ENCODE data around the gene USP47.

The USP47 gene

DNA sequence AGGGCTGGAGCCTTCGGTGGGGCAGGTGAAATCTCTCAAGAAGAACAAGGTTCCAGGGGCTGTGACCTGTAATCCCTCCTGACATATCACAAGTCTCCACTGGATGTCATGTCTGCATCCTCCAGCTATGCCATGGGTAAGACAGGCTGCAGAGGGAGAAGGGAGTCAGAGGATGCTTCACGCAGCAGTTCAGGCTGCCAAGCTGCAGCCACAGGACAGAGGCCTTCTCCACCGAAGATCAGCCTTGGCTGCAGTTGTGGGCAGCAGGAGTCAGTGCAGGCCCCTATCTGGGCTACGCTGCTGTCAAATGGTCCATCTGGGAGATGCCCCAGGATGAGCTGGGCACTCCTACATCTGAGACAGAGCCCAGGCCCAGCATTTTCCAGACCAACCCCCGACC lies 141.7 kb downstream of the USP47 start:
- no peak for DNase-seq

DNA sequence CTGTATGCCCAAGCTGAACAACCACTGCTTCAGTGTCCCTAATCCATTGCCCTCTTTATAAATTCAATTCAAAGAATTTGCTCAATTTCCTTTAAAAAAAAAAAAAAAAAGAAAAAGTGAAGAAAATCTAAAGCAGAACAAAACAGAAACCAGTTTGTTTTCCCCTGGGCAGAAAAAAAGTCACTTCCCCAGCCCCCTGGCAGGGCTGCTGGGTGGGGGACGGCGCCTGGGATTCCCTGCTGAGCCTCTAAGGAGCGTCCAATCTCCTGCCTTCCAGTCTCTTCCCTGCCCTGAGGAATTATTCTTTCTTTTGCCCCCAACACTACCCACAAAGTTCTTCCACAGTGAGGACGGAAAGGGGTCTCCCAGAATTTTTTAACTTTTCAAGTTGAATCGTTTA lies 142.8 kb downstream of the USP47 start:
- no peak for DNase-seq

DNA sequence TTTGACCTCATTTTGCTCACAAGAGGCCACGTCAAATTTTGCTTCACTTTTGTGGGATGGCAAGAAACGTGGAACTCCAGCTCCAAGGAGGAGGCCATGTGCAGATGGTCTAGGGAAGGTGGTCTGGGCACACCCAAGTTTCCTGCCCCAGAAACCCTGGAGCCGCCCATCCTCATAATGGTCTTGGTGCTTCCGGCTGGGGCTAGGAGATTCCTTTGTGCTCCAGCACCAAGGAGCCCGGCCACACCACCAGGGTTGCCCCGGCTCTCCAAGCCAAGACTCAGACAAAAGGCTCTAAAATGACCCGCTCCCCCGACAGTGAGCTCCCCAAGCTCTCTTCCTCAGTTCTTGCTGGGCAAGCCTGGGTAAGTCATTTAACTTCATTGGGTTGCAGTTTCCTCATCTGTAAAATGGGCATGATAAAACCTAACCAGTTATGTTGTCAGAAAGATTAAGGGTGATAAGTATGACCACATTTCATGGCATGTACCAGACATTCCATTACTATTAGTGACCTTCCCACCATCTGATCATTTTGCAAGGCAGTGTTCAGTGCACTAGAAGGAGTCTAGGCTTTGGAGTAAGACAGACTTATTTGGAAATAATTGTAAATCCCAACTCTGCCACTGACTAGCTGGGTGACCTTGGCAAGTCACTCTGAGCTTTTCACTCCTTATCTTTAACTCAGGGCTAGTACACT lies 143.4 kb downstream of the USP47 start:
- DNase-seq = peak; percentile 7

DNA sequence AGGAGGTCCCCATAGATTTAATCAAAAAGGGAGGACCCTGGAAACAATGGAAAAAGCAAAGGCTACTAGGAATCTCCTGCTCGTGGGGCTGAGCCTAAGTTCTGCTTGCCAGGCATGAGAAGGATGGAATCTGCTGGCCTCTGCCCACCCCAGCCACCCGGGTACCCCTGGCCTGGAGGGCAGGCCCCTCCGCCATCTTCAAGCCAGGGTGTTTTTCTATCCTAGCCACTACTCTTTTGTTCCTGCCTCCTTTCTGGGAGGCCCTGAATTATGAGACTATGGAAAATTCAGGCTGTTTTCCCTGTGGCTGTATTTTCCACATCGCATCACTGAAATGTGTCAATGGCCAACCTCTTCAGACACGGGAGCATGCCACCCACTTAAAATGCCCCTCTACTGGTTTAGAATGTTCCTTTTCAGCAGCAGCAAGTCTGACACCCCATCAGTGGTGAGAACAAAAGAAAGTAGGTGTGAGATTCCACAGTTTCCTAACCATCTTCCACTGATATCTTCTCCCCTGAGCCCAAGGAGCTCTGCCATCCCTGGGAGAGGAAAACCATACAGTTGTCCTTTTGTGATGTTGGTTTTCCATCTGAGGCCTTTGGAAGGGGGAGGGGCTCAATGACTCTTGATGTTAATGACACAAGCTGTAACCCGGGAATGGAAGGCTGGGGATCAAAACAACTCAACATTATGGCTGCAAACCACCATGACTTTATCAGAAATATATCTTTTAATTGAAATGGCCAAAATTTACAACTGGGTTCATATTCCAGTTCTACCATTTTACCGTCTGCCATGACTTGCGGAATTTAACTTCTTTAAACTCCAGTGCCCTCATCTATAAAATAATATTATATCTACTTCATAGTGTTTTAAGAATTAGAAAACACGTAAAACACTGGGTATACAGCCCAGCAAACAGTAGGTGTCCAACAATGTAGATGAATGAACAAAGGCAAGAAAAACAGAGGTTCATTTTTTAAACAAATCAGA lies 144.5 kb downstream of the USP47 start:
- DNase-seq = no peak

DNA sequence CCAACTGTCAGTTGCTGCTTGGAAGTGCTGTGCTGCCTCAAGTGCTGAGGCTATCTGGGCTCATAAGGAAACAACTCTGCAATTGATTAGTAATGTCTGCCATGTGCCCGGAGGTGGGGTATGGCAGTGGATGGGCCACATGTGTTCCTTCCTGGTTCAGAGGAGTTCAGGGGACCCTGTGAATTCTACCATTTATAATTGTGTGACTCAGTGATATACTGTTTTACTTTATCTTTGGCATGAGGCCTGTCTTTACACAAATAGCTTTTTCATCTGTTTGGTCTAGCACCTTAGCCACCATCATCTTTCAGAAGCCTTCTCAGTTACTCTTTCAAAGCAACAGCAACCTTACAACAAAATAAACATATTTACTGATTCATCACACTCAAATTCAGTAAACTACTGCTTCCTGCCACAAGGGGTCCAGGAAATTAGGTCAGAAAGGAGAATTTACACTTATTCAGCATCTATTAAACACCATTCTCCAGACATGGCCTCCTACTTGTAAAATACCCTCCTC lies 145.8 kb downstream of the USP47 start:
- DNase-seq = no peak

DNA sequence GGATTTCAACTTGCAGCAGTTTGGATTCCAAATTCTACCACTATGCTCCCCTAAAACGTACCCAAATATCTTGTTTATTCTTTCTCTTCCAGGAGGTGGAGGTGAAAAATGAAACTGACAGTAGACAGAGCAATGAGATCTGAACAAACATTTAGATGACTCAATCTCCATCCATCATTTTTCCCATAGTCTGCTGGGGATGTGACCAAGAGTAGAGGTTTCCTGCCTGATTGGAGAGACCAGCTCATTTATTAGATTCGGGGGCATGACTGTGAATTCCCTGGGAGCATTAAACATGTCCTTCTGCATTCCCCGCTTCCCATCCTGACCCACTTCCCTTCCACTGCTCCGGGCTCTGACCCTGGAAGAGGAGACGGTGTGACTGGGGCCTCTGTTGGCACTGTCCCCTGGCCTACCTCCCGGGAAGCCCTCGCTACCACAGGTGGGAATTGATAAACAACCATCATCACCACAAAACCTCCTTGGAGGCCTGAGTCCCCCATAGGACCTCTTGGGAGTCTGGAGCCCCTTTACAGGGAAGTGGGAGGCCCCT lies 146.4 kb downstream of the USP47 start:
- DNase-seq = no peak

- DNase-seq = no peak
These were observed 147.0 kb downstream of the USP47 start for GRCh38 chr11:11988681-11989261.

- DNase-seq = no peak
These were observed 148.3 kb downstream of the USP47 start for GRCh38 chr11:11989774-11990744.

- DNase-seq = no peak
These were observed 150.8 kb downstream of the USP47 start for GRCh38 chr11:11992257-11993212.

GRCh38 chr11:11993839-11994238 lies 152.1 kb downstream of the USP47 start:
- DNase-seq = no peak

DNA sequence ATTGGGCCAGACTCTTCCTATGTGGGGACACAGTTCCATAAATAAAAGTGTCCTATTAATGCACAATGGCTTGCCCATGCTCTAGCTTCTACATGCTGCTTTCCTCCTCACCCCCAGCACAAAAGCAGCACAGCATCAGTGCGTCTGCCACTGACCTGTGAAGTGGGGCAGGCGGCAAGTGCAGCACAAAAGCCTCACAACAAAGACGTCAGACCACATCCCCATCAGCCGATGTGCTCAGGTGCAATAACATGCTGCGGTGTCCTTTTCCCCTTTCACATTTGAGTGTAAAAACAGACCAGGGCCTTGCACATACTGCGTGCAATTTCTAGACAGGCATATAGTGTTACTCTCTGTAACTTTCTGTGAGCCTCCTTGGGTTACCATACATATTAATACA lies 153.8 kb downstream of the USP47 start:
- DNase-seq = no peak

- no peak for DNase-seq
These were observed 154.7 kb downstream of the USP47 start for GRCh38 chr11:11996321-11997048.

GRCh38 chr11:11997049-11997322 lies 155.2 kb downstream of the USP47 start:
- no peak for DNase-seq

- peak; percentile 25 for DNase-seq
These were observed 156.5 kb downstream of the USP47 start for GRCh38 chr11:11998091-11998781.

DNA sequence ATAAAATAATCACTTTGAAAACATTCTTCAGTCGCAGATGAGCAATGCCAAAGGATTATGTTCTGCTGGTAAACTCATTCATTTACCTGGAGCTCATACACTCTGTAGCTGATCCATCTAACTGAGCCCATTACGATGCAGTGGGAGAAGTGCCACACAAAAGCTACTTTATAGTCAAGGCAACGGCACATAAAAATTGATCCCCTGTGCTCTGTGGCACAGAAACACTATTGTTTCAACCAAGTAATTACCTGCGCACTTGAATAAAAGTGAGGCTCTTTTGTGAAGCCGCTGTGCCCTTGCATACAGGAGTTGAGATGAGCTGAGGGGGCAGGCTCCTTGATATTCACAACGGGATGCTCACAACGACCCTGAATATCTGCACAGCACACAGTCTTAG lies 159.4 kb downstream of the USP47 start:
- DNase-seq = no peak

- DNase-seq = peak; percentile 62
These were observed 161.6 kb downstream of the USP47 start for GRCh38 chr11:12003336-12003735.

DNA sequence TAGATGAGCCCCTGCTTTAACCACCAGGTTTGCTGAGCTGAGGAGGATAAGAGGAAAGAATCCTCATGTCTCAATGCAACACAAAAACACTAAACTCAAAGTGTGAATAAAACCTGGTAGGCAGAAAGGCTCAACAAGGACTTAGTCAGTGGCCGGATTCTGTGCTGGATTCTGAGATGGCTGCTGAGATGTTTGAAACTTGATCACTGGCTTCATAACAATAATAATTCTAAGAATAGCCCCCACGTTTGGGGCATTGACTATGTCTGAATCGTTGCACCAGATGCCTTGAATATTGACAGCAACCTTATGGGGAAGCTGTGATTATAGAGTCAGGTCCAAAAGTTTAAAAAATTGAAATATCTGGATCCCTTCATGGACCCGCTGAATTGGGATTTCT lies 162.0 kb downstream of the USP47 start:
- no peak for DNase-seq

DNA sequence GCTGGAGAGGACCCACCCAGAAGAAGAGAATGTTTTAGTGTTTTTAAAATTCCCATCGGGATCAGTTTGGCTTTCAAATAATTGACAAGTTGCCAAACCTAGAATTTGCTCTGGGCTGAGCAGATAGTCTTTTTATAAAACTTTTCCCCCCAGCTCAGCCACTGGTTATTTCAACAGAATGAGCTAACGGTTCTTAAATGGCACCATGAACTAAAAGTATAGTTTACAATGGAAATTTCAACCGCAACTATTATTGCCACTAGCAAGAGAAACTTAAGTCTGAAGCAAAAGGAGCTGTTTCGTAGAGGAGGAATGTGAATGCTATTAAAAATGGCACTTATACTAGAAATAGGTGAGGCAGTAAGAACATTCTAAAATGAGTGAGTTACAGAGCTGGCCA lies 163.3 kb downstream of the USP47 start:
- DNase-seq = no peak

DNA sequence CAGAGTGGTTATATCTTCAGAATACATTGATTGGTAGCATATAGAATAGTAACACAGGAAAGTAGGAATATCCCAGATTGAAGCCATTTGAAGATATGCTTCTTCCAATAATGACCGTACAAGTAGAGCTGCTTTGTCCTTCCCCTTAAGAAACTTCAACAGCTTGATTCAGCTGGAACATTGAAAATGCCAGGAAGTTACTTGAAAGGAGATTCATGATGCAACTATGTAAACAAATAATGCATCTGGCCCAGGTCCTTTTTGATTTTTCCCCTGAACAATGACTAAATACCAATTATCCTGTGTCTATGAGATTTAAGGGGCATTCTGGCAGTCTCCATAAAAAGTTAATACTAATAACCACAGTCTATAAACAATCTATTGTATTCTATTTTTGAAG lies 163.7 kb downstream of the USP47 start:
- no peak for DNase-seq
